IgD-negative memory B cell (primary cell): ENCODE results near the gene GPX2. TPM values are rescaled to one million over a fixed set of nuclear protein-coding genes. Genes with fewer than 3 reads are reported as not detected.

Experiments used
- H3K27ac Mint-ChIP-seq, 3 donors: one replicate each; pipeline ENCODE4 v1.8.0; 2020 to 2022; ENCODE audit warnings: mild to moderate bottlenecking in 3 of 3, mixed read lengths in 3 of 3, moderate library complexity in 1 of 3
- H3K27me3 Mint-ChIP-seq: one replicate; pipeline ENCODE4 v1.8.0; 2021; ENCODE audit warnings: mixed read lengths
- H3K36me3 Mint-ChIP-seq: one replicate; pipeline ENCODE4 v1.8.0; 2020; ENCODE audit warnings: mild to moderate bottlenecking, mixed read lengths
- H3K4me1 Mint-ChIP-seq, 3 donors: one replicate each; pipeline ENCODE4 v1.8.0; 2020 to 2022; ENCODE audit warnings: mixed read lengths in 3 of 3, mild to moderate bottlenecking in 1 of 3
- H3K4me3 Mint-ChIP-seq, 4 donors: one replicate each; pipeline ENCODE4 v1.8.0; 2020 to 2022; ENCODE audit warnings: mild to moderate bottlenecking in 4 of 4, mixed read lengths in 4 of 4, moderate library complexity in 3 of 4
- H3K9me3 Mint-ChIP-seq, 3 donors: one replicate each; pipeline ENCODE4 v1.8.0; 2020 to 2021; ENCODE audit warnings: mixed read lengths in 3 of 3, mild to moderate bottlenecking in 1 of 3
- polyA plus RNA-seq: library from polyadenylated mRNA; unstranded; fragments of 300-500 nt; fragmentation: Illumina TruSeq; gene quantifications from one replicate; pipeline ENCODE4 v1.2.3, GENCODE V29; 2021

The GPX2 gene
- not detected for polyA plus RNA-seq

GRCh38 chr14:64942531-64943111 lies at the start of gene GPX2:
Gene GPX2, minus strand, starts transcription at chr14:64942745. Its CDS starts 19 bp downstream, at chr14:64942726.
- Mint-ChIP-seq H3K4me3 (peak within 1 kb of the TSS in 1 of 4 donors; percentile 22), H3K4me1 (peaks cover 12 to 18% (median 13%) of the 10 kb centered on the region in 3 donors), H3K9me3 (no peaks in the 10 kb centered on the region), H3K36me3 (peaks cover 14% of the 10 kb centered on the region), H3K27me3 (no peaks in the 10 kb centered on the region), H3K27ac (peak within 1 kb of the TSS in 2 of 3 donors; percentile 81 to 96)

GRCh38 chr14:64990939-64991338 lies 48.4 kb upstream of the GPX2 start:
- H3K27me3 Mint-ChIP-seq = no peaks in the 10 kb centered on the region
- no peaks in the 10 kb centered on the region for H3K9me3 Mint-ChIP-seq
- no peak overlapping the region for H3K27ac Mint-ChIP-seq
- peaks cover 20 to 31% (median 30%) of the 10 kb centered on the region in 3 donors for H3K4me1 Mint-ChIP-seq
- no peaks in the 10 kb centered on the region for H3K36me3 Mint-ChIP-seq
- peak overlapping the region in 2 of 4 donors; percentile 17 to 53 for H3K4me3 Mint-ChIP-seq

- Mint-ChIP-seq H3K4me1 (peaks cover 21 to 33% (median 31%) of the 10 kb centered on the region in 3 donors), H3K36me3 (no peaks in the 10 kb centered on the region), H3K27ac (peak overlapping the region; percentile 11 to 54 (median 40)), H3K27me3 (no peaks in the 10 kb centered on the region), H3K9me3 (no peaks in the 10 kb centered on the region), H3K4me3 (peak overlapping the region in 2 of 4 donors; percentile 49 to 53)
These were observed 47.8 kb upstream of the GPX2 start for GRCh38 chr14:64990296-64990695.

- peaks cover 25 to 35% (median 34%) of the 10 kb centered on the region in 3 donors for H3K4me1 Mint-ChIP-seq
- no peaks in the 10 kb centered on the region for H3K9me3 Mint-ChIP-seq
- H3K4me3 Mint-ChIP-seq = peak overlapping the region; percentile 91 to 99 (median 96)
- peak overlapping the region; percentile 86 to 96 (median 90) for H3K27ac Mint-ChIP-seq
- peaks cover 8% of the 10 kb centered on the region for H3K27me3 Mint-ChIP-seq
- H3K36me3 Mint-ChIP-seq = no peaks in the 10 kb centered on the region
These were observed 44.9 kb upstream of the GPX2 start for GRCh38 chr14:64987438-64987767.

GRCh38 chr14:64986648-64987437 lies 44.3 kb upstream of the GPX2 start, which contains the start of gene FNTB:
Gene FNTB, plus strand, starts transcription at chr14:64986895. Its CDS starts 59 bp downstream, at chr14:64986954.
- Mint-ChIP-seq H3K27me3 (peaks cover 8% of the 10 kb centered on the region), H3K9me3 (no peaks in the 10 kb centered on the region), H3K36me3 (no peaks in the 10 kb centered on the region), H3K4me3 (peak within 1 kb of the TSS; percentile 91 to 99 (median 96)), H3K4me1 (peaks cover 22 to 33% (median 33%) of the 10 kb centered on the region in 3 donors), H3K27ac (peak within 1 kb of the TSS; percentile 86 to 96 (median 90))

GRCh38 chr14:64983439-64984310 lies 41.1 kb upstream of the GPX2 start:
- H3K9me3 Mint-ChIP-seq = no peaks in the 10 kb centered on the region
- H3K36me3 Mint-ChIP-seq = no peaks in the 10 kb centered on the region
- H3K4me3 Mint-ChIP-seq = peak overlapping the region; percentile 2 to 82 (median 45)
- peak overlapping the region in 2 of 3 donors; percentile 1 to 51 for H3K27ac Mint-ChIP-seq
- peaks cover 17 to 19% (median 18%) of the 10 kb centered on the region in 3 donors for H3K4me1 Mint-ChIP-seq
- H3K27me3 Mint-ChIP-seq = peaks cover 10% of the 10 kb centered on the region

- Mint-ChIP-seq H3K27ac (peak overlapping the region in 1 of 3 donors; percentile 80), H3K36me3 (peaks cover 2% of the 10 kb centered on the region), H3K9me3 (no peaks in the 10 kb centered on the region), H3K4me3 (no peak overlapping the region), H3K27me3 (peaks cover 10% of the 10 kb centered on the region), H3K4me1 (peaks cover 4 to 7% (median 5%) of the 10 kb centered on the region in 3 donors)
These were observed 37.0 kb upstream of the GPX2 start for GRCh38 chr14:64979336-64980074.

GRCh38 chr14:64974563-64974962 lies 32.0 kb upstream of the GPX2 start:
- Mint-ChIP-seq H3K27ac (peak overlapping the region in 1 of 3 donors; percentile 31), H3K4me3 (peak overlapping the region in 1 of 4 donors; percentile 38), H3K4me1 (peaks cover 0 to 3% (median 0%) of the 10 kb centered on the region in 3 donors), H3K36me3 (peaks cover 2% of the 10 kb centered on the region), H3K9me3 (no peaks in the 10 kb centered on the region), H3K27me3 (peaks cover 15% of the 10 kb centered on the region)

- Mint-ChIP-seq H3K4me1 (peaks cover 0 to 3% (median 0%) of the 10 kb centered on the region in 3 donors), H3K27ac (no peak overlapping the region)
These were observed 31.3 kb upstream of the GPX2 start for GRCh38 chr14:64973826-64974225.

GRCh38 chr14:64973026-64973442 lies 30.5 kb upstream of the GPX2 start:
- Mint-ChIP-seq H3K9me3 (no peaks in the 10 kb centered on the region), H3K27ac (no peak overlapping the region), H3K4me3 (peak overlapping the region; percentile 78 to 93 (median 88)), H3K4me1 (peaks cover 0 to 3% (median 2%) of the 10 kb centered on the region in 3 donors), H3K27me3 (peaks cover 14% of the 10 kb centered on the region), H3K36me3 (peaks cover 2% of the 10 kb centered on the region)

More at GRCh38 chr14:64973826-64974225, 31.3 kb upstream of the GPX2 start:
- Mint-ChIP-seq H3K27me3 (peaks cover 14% of the 10 kb centered on the region), H3K36me3 (peaks cover 2% of the 10 kb centered on the region), H3K9me3 (no peaks in the 10 kb centered on the region), H3K4me3 (no peak overlapping the region)

GRCh38 chr14:64971943-64972791 lies 29.6 kb upstream of the GPX2 start, which contains the start of gene RAB15:
Gene RAB15, minus strand, starts transcription at chr14:64972336. Its CDS starts 260 bp downstream, at chr14:64972076.
- no peak within 1 kb of the TSS for H3K27ac Mint-ChIP-seq
- peak within 1 kb of the TSS; percentile 78 to 93 (median 88) for H3K4me3 Mint-ChIP-seq
- peaks cover 14% of the 10 kb centered on the region for H3K27me3 Mint-ChIP-seq
- H3K4me1 Mint-ChIP-seq = peaks cover 0 to 3% (median 2%) of the 10 kb centered on the region in 3 donors
- H3K9me3 Mint-ChIP-seq = no peaks in the 10 kb centered on the region
- H3K36me3 Mint-ChIP-seq = peaks cover 2% of the 10 kb centered on the region

GRCh38 chr14:64971491-64971942 lies 29.0 kb upstream of the GPX2 start:
- Mint-ChIP-seq H3K4me3 (peak overlapping the region; percentile 77 to 85 (median 80)), H3K36me3 (peaks cover 2% of the 10 kb centered on the region), H3K27me3 (peaks cover 14% of the 10 kb centered on the region), H3K27ac (no peak overlapping the region), H3K4me1 (peaks cover 0 to 3% (median 2%) of the 10 kb centered on the region in 3 donors), H3K9me3 (no peaks in the 10 kb centered on the region)
